Lung (tissue), 12 donors: ENCODE results near the gene SCNN1G. TPM values are rescaled to one million over a fixed set of nuclear protein-coding genes. Genes with fewer than 3 reads are reported as not detected.

Source experiments
- ATAC-seq: fragments of 200-7000 bp; cut with Tn5 transposase; one replicate; pipeline ENCODE4 v1.9.1; 2020; ENCODE audit warnings: moderate number of reproducible peaks; ENCODE audit not compliant: insufficient read depth, low FRiP score
- DNase-seq, 3 donors: peaks; one replicate each; pipeline ENCODE4 v3.0.0-alpha.2; 2013 to 2017
- H3K27ac ChIP-seq, 2 donors: one replicate each; pipeline ENCODE4 v1.5.1; 2013; ENCODE audit warnings: mild to moderate bottlenecking in 2 of 2, moderate library complexity in 2 of 2, control low read depth in 1 of 2, inconsistent platforms in 1 of 2, low read depth in 1 of 2, low read length in 1 of 2
- H3K27me3 ChIP-seq, 3 donors: one replicate each; pipeline ENCODE4 v1.5.1; 2013; ENCODE audit warnings: low read length in 2 of 3; ENCODE audit not compliant: control insufficient read depth in 3 of 3, insufficient read depth in 3 of 3
- H3K36me3 ChIP-seq, 4 donors: one replicate each; pipeline ENCODE4 v1.5.1; 2013; ENCODE audit warnings: low read length in 4 of 4, mild to moderate bottlenecking in 1 of 4, moderate library complexity in 1 of 4; ENCODE audit not compliant: control insufficient read depth in 4 of 4, insufficient read depth in 4 of 4
- H3K4me1 ChIP-seq, 5 donors: one replicate each; pipeline ENCODE4 v1.5.1; 2013; ENCODE audit warnings: low read length in 5 of 5, mild to moderate bottlenecking in 2 of 5, moderate library complexity in 1 of 5; ENCODE audit not compliant: control insufficient read depth in 5 of 5, insufficient read depth in 5 of 5
- H3K4me3 ChIP-seq: one replicate; pipeline ENCODE4 v1.5.1; 2013; ENCODE audit warnings: mild to moderate bottlenecking, control low read depth, moderate library complexity
- H3K9ac ChIP-seq, 2 donors: one replicate each; pipeline ENCODE4 v1.5.1; 2013; ENCODE audit warnings: low read length in 2 of 2, control low read depth in 1 of 2; ENCODE audit not compliant: insufficient read depth in 1 of 2
- H3K9me3 ChIP-seq, 4 donors: one replicate each; pipeline ENCODE4 v1.5.1; 2013; ENCODE audit warnings: low read length in 3 of 4, mild to moderate bottlenecking in 1 of 4, moderate library complexity in 1 of 4; ENCODE audit not compliant: control insufficient read depth in 4 of 4, insufficient read depth in 3 of 4
- CTCF ChIP-seq: IDR thresholded peaks from 2 replicates; pipeline ENCODE4 v1.5.1; 2012; ENCODE audit warnings: mild to moderate bottlenecking; ENCODE audit errors: control extremely low read depth, extremely low read depth
- WGBS, 2 donors: extraction: QIAGEN DNeasy Blood & Tissue Kit; methylation state at CpG; one replicate each; pipeline ENCODE4 v1.1.7; 2013; 5-methylcytosine and 5-hydroxymethylcytosine counted together
- polyA plus RNA-seq, 2 donors: library from polyadenylated mRNA; stranded (reverse); fragments of 200-250 nt; gene quantifications; one replicate each; pipeline ENCODE4 v1.2.1, GENCODE V29; 2013
- total RNA-seq, 2 donors: library from RNA; depleted of rRNA in 1 of 2; stranded (reverse); fragments of >200 nt in 1 of 2; gene quantifications; one replicate each; pipeline ENCODE4 v1.2.1, GENCODE V29; 2014 to 2021
- donor health status: control.
- donor health status: control.
- donor health status: Bipolar disorder and iron deficiency.
- donor health status: healthy.
- donor health status: DM: yes; HTN: yes; CAD: no.

SCNN1G gene
- total and polyA plus RNA-seq, 4 donors = 7.3 to 16.8 (median 11.3) TPM

DNA sequence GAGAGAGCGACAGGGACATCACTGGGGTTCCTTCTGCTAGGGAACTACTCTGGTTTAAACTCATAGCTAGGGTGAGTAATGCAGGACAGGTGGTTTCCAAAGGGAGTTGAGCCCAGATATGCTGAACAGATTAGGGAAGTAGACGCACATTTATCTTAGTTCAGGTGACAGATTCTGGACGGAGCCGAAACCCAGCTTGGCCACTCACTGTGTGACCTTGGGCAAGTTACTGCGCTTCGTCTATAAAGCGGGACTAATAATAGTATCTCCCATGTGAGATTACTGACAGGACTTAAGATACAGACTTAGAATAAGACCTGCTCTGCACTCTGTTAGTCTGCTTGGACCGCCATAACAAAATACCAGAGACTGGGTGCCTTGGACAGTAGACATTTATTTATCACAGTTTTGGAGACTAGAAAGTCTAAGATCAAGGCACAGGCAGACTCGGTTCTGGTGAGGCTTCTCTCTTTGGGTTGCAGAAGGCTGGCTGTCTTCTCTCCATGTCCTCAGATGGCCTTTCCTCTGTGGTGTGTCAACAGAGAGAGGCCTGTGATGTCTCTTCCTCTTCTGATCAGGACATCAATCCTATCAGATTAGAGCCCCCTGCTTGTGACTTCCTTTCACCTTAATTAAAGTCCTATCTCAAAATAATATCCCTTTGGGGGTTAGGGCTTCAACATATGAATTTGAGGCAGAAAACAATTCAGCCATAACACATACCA, 12.1 kb downstream of the SCNN1G start:
- no peak overlapping the region for H3K27ac ChIP-seq

GRCh38 chr16:23195366-23195978, 12.9 kb downstream of the SCNN1G start:
- ATAC-seq = no peak
- Histone ChIP-seq H3K4me3 (no peak overlapping the region), H3K9me3 (no peaks in the 10 kb centered on the region), H3K4me1 (peaks cover 0 to 7% (median 0%) of the 10 kb centered on the region in 5 donors), H3K27ac (no peak overlapping the region), H3K36me3 (no peaks in the 10 kb centered on the region), H3K27me3 (no peaks in the 10 kb centered on the region), H3K9ac (no peak overlapping the region)
- WGBS, 2 donors = 48 to 55% methylated on average over 3 of the region's 3 CpGs
- TF ChIP-seq CTCF = no peak
- DNase-seq = no peak

More for the DNA sequence above, 12.1 kb downstream of the SCNN1G start:
- Histone ChIP-seq H3K27me3 (no peaks in the 10 kb centered on the region), H3K9ac (no peak overlapping the region), H3K4me1 (peaks cover 0 to 7% (median 0%) of the 10 kb centered on the region in 5 donors), H3K9me3 (no peaks in the 10 kb centered on the region), H3K36me3 (no peaks in the 10 kb centered on the region), H3K4me3 (no peak overlapping the region)
- DNase-seq = no peak
- no peak for ATAC-seq
- no peak for TF ChIP-seq CTCF
- 78 to 79% methylated on average over 9 of the region's 9 CpGs for WGBS, 2 donors

DNA sequence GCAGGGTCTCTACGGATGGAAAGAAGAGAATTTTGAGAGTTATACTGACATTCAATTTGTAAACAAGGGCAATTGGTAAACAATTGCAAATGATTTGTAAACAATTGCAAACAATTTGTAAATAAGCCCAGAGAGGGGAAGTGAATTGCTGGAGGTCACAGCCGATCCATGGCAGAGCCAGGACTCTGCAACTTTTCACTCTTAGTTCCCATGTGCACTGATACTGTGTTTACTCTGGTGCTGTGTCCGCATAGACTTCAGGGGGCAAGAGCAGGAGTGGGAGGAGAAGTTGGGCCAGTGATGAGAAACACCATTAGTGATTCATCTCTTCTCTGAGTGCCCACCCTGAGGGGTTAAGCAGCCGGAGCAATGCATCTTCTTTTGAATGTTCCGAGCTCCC, 14.0 kb downstream of the SCNN1G start:
- Histone ChIP-seq H3K4me3 (no peak overlapping the region), H3K27ac (no peak overlapping the region), H3K9me3 (no peaks in the 10 kb centered on the region), H3K9ac (no peak overlapping the region), H3K36me3 (no peaks in the 10 kb centered on the region), H3K27me3 (no peaks in the 10 kb centered on the region), H3K4me1 (peaks cover 0 to 7% (median 0%) of the 10 kb centered on the region in 5 donors)
- DNase-seq (no peak), ATAC-seq (no peak)
- 55 to 64% methylated on average over 5 of the region's 5 CpGs for WGBS, 2 donors
- no peak for TF ChIP-seq CTCF
